ENCODE results near the gene GBGT1.

GBGT1 gene

DNA sequence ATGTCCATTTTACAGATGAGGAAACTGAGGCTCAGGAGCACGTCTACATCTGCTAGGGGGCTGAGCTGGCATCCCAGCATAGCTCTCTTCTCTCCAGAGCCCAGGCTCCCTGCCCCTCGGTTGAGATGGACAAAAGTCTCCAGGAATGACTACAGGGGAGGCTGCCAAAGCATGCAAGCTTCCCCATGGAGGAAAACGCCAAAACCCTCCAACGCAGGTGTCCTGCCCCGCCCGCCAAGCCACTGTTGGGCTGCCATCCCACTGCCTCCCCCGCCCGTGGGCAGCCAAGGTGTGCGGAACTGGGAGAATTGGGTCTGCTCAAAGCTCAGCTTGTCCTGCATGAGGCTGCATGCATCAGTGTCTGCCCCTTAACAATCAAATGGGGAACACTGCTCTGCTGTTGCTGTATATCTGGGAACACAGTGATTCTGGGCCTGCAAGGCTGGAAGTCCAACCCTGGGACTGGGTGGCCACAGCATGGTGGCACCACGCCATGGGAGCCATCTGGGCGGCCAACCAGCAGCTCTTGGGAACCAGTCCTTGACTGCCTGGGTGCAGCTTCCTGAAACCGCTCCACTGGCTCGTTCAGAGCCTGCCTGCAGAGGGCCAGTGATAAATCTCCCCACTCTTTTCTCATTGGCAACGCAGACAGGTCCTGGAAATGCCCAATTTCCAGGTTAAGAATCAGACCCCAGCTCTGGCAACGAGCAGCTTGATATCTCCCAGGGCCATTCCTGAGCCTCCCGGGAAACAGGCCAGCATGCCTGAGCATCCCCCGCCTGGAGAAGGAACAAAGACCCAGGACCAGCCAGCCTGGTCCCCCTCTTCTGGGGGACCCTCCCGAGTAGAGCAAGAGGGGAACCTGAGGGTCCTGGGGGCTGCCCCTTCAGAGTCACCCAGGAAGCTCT lies 46.2 kb downstream of the GBGT1 start:
- no peaks in the 10 kb centered on the region for H3K27me3 ChIP-seq (ENCODE audit: low read length)

DNA sequence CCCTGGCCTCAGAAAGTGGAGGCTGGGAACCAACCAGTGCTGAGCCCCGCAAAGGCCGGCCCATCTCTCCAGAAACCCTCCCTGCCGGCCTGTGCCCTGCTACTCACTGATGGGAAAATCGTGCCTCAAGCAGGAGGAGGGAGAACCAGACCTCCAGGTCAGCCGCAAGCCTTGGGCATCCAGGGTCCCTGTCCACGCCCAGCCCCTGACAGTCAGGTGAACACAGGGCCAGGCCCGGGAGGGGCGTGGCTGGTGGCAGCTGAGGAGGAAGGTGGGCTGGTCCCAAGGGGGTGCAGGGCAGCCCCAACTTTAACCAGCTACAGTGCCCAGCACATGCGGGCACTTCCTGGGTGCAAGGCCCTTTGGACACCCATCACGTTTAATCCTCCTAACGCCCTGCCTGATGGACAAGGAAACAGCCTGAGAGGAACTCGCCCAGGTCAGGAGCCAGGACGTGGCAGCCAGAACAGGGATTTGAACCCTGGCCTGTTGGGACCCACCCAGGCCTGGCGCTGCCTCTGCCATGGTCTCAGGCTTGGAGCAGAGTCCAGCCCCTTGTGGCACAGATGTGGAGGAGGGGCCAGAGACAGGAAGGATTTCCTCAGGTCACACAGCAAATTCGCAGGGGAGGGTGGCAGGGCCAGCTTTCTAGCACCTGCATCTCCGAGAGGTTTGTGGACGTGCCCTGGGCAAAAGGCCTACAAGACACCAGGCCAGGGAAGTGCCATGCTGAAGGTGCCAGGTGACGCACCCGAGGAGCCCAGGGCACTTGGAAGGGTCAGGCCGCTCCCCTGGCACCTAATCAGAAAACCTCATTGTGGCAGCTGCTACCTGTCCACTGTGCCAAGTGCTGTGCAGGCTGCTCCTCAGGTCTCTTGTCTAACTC lies 47.1 kb downstream of the GBGT1 start:
- H3K4me3 ChIP-seq (ENCODE audit: insufficient read depth, low read length, poor library complexity, severe bottlenecking) = no peak overlapping the region
- no peaks in the 10 kb centered on the region for H3K9me2 ChIP-seq (replicated peaks; ENCODE audit: insufficient read depth, low read length)
- H3K27me3 ChIP-seq (ENCODE audit: low read length) = no peaks in the 10 kb centered on the region
- no peak overlapping the region for H3K9ac ChIP-seq (ENCODE audit: low read length)
- H2AFZ ChIP-seq (ENCODE audit: low read depth, low read length, severe bottlenecking) = no peak overlapping the region
- H3K4me2 ChIP-seq (ENCODE audit: low read depth, low read length, poor library complexity, severe bottlenecking) = no peak overlapping the region
- no peak overlapping the region for H3K27ac ChIP-seq (ENCODE audit: low read depth, low read length)
- peaks cover 3% of the 10 kb centered on the region; the same call in 1 of the 2 replicates for H3F3A ChIP-seq (ENCODE audit: insufficient read depth)
- no peaks in the 10 kb centered on the region for H3K9me3 ChIP-seq (ENCODE audit: insufficient read depth, low read length)
- no peaks in the 10 kb centered on the region for H3K79me2 ChIP-seq (ENCODE audit: insufficient read depth, low read length)
- TF ChIP-seq, protein P1, sequence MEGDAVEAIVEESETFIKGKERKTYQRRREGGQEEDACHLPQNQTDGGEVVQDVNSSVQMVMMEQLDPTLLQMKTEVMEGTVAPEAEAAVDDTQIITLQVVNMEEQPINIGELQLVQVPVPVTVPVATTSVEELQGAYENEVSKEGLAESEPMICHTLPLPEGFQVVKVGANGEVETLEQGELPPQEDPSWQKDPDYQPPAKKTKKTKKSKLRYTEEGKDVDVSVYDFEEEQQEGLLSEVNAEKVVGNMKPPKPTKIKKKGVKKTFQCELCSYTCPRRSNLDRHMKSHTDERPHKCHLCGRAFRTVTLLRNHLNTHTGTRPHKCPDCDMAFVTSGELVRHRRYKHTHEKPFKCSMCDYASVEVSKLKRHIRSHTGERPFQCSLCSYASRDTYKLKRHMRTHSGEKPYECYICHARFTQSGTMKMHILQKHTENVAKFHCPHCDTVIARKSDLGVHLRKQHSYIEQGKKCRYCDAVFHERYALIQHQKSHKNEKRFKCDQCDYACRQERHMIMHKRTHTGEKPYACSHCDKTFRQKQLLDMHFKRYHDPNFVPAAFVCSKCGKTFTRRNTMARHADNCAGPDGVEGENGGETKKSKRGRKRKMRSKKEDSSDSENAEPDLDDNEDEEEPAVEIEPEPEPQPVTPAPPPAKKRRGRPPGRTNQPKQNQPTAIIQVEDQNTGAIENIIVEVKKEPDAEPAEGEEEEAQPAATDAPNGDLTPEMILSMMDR (IDR thresholded peaks at IDR 0.05; ENCODE audit: insufficient read depth, low read length, poor library complexity, severe bottlenecking) = no peak
- no peak for TF ChIP-seq EZH2phosphoT487 (conservative IDR thresholded peaks at IDR 0.05; ENCODE audit: low read length)
- H4K20me1 ChIP-seq (ENCODE audit: low read depth, low read length) = peaks cover 5% of the 10 kb centered on the region; the same call in 1 of the 2 replicates
- no peaks in the 10 kb centered on the region for H3K36me3 ChIP-seq (ENCODE audit: low read length)

More for the DNA sequence above, 46.2 kb downstream of the GBGT1 start:
- H3K9me2 ChIP-seq (replicated peaks; ENCODE audit: insufficient read depth, low read length) = no peaks in the 10 kb centered on the region
- no peaks in the 10 kb centered on the region for H3K9me3 ChIP-seq (ENCODE audit: insufficient read depth, low read length)
- H3K79me2 ChIP-seq (ENCODE audit: insufficient read depth, low read length) = no peaks in the 10 kb centered on the region
- H3K9ac ChIP-seq (ENCODE audit: low read length) = no peak overlapping the region
- H3K27ac ChIP-seq (ENCODE audit: low read depth, low read length) = no peak overlapping the region
- H3K4me2 ChIP-seq (ENCODE audit: low read depth, low read length, poor library complexity, severe bottlenecking) = no peak overlapping the region
- TF ChIP-seq, protein P1 (IDR thresholded peaks at IDR 0.05; ENCODE audit: insufficient read depth, low read length, poor library complexity, severe bottlenecking) = no peak
- TF ChIP-seq EZH2phosphoT487 (conservative IDR thresholded peaks at IDR 0.05; ENCODE audit: low read length) = no peak
- no peak overlapping the region for H3K4me3 ChIP-seq (ENCODE audit: insufficient read depth, low read length, poor library complexity, severe bottlenecking)
- peaks cover 5% of the 10 kb centered on the region; the same call in 1 of the 2 replicates for H4K20me1 ChIP-seq (ENCODE audit: low read depth, low read length)
- H2AFZ ChIP-seq (ENCODE audit: low read depth, low read length, severe bottlenecking) = no peak overlapping the region
- peaks cover 6% of the 10 kb centered on the region; the same call in 1 of the 2 replicates for H3F3A ChIP-seq (ENCODE audit: insufficient read depth)
- H3K36me3 ChIP-seq (ENCODE audit: low read length) = no peaks in the 10 kb centered on the region

DNA sequence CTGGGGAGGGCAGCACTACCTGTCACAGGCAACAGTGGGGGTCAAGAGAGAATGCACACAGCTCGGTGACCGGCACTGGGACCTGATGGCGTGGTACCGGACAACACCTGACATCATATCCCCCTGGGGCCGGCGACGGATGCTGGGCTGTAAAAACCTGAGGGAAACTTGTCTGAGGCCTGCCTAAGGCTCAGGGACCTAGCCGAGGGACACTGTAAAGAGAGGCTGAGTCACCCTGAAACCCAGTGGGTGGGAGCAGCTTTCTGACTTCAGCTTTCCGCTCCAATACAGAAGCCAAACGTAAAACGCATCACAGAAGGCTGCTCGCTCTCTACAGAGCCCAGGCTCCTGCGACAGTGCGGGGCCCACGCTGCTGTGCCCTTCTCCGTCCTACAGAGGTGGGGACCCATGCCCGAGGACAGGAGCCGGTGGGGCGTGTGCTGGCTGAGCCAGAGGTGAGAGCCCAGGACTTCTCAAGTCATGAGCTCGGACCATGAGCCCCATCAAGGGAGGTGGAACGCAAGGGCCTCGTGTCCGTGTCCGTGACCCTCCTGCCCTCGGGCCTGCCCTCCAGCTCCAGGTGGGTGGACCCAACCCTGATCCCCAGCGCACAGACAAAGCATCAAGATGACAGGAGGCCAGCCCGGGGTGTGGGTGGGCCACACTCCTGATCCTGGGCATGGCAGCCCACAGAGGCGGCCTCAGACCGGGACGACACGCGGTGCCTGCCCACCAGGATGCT lies 47.9 kb downstream of the GBGT1 start:
- H3K9ac ChIP-seq (ENCODE audit: low read length) = no peak overlapping the region
- no peaks in the 10 kb centered on the region for H3K36me3 ChIP-seq (ENCODE audit: low read length)
- H3K27me3 ChIP-seq (ENCODE audit: low read length) = no peaks in the 10 kb centered on the region
- H2AFZ ChIP-seq (ENCODE audit: low read depth, low read length, severe bottlenecking) = no peak overlapping the region
- no peak overlapping the region for H3K27ac ChIP-seq (ENCODE audit: low read depth, low read length)
- H3K4me2 ChIP-seq (ENCODE audit: low read depth, low read length, poor library complexity, severe bottlenecking) = no peak overlapping the region
- H3K9me3 ChIP-seq (ENCODE audit: insufficient read depth, low read length) = no peaks in the 10 kb centered on the region
- no peaks in the 10 kb centered on the region for H3F3A ChIP-seq (ENCODE audit: insufficient read depth)
- H3K79me2 ChIP-seq (ENCODE audit: insufficient read depth, low read length) = no peaks in the 10 kb centered on the region
- peaks cover 5% of the 10 kb centered on the region; the same call in 1 of the 2 replicates for H4K20me1 ChIP-seq (ENCODE audit: low read depth, low read length)
- TF ChIP-seq EZH2phosphoT487 (conservative IDR thresholded peaks at IDR 0.05; ENCODE audit: low read length) = no peak
- TF ChIP-seq, protein P1 (IDR thresholded peaks at IDR 0.05; ENCODE audit: insufficient read depth, low read length, poor library complexity, severe bottlenecking) = no peak
- no peaks in the 10 kb centered on the region for H3K9me2 ChIP-seq (replicated peaks; ENCODE audit: insufficient read depth, low read length)
- H3K4me3 ChIP-seq (ENCODE audit: insufficient read depth, low read length, poor library complexity, severe bottlenecking) = no peak overlapping the region

All from SU-DHL-6 (cell line).